GM21528 (cell line): ENCODE measurements around the gene ERICH6.
"Not testable (repeated sequence)": the region's sequence is repeated elsewhere in the genome, so short reads cannot be mapped to it uniquely, and the experiment has no call there.

Experiments
- ATAC-seq: cut with Tn5 transposase; IDR thresholded peaks from one replicate; pipeline ENCODE4 v1.9.1; 2021; ENCODE audit warnings: mild to moderate bottlenecking, moderate library complexity; ENCODE audit not compliant: unreplicated experiment, low FRiP score

Gene ERICH6

DNA sequence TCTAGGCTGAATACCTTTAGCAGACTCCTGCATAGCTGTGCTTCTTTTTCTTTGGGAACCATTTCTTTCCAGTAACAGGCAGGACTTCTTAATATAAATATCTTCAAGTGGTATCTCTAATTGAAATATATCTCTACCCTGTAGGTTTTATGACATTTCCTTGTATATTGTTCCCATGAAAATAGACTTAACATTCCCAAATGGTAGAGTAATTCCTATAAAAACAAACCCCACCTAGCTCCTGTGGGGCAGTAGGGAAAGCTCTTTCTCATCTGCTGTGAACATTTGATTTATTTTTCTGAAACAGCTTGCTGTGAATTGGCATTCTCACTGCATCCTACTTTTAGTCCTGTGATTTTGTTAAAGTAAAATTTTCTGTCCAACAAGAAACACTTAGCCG, 79.8 kb downstream of the ERICH6 start:
- no peak for ATAC-seq

DNA sequence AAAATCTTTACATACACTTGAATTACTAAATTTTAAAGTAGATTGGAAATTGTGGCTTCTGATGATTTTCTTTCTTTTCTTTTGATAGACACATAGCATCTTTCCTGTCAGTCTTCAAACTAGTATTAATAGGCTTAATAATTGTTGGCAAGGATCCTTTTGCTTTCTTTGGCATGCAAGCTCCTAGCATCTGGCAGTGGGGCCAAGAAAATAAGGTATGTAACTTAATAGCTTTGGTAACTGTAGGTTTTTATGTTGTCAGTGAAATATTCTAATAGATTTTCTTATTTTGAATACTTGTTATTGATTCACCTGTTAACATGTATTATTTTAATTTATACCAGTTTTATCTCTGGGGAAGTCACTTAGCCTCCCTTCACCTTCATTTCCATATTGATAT, 80.8 kb downstream of the ERICH6 start:
- not testable (repeated sequence) for ATAC-seq

GRCh38 chr3:150620002-150620689, 83.6 kb downstream of the ERICH6 start:
- no peak for ATAC-seq

GRCh38 chr3:150613709-150614480, 89.8 kb downstream of the ERICH6 start:
- ATAC-seq, result no peak

DNA sequence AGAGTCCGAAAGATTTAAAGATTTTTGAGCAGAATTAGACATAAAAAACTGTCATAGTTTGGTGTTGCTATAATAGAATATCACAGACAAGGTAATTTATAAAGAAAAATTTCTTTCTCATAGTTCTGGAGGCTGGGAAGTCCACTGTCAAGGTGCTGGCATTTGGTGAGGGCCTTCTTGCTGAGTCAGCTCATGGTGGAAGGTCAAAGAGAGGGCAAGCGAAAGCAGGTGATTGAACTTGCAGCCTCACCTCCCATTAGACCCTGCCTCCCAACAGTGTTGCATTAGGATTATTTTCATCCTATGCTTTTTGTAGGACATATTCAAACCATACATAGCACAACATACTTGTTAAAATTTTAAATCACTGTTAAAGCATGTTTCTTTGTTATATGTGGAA, 90.7 kb downstream of the ERICH6 start:
- ATAC-seq, result no peak

DNA sequence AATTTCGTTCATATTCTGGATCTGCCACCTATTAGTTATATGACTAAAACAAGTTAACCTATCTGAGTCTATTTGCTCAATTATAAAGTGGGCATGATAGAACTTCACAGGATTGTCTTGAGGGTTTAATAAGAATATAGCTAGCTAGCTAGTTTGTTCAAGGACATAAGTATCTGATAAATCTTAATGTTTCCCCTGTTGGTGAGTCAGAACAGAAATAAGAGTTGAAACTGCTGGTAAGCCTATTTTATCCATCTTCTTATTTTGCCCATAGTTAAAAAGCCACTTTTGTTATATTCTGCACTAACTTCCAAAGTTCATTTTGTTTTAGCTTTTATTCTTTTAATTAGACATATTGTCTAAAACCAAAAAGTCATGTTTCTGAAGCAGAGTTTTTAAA, 91.2 kb downstream of the ERICH6 start:
- no peak for ATAC-seq

GRCh38 chr3:150611666-150612065, 92.1 kb downstream of the ERICH6 start:
- ATAC-seq, result no peak

DNA sequence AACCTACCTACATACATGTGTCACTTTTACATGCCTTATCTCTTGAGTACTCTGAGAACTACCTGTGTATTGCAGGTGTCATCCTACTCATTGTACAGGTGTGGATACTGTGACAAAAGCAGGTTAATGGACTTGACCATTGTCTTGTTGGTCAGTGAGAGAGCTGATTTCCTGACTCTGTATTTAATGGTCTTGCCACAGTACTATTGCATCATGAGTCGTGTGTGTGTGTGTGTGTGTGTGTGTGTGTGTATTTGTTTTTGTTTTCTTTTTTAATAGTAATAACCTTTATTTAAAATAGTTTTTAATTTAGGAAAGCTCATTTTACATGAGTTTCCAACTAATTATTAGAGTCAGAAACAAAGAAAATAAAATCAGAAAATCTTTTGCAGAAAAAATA, 92.9 kb downstream of the ERICH6 start:
- ATAC-seq, result no peak

DNA sequence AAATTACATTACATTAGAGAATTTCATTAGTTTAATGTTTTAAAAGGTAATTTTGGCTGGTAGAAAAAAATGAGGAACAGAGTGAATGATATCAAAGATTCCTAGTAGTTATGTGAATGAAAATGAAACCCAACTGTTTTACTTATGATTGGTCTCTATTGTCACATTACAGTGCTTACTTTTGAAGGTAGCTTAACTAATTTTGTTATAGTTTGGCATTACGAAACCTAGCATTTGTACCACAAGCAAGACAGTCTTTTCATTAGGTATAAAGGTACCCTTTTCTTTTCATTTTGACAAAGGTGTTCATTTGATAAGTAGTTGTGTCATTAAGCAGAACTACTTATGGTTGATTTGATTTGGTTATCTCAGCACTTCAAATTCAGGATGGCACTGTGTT, 93.7 kb downstream of the ERICH6 start:
- ATAC-seq, result no peak
